ENCODE results near the gene ATG101. TPM values are rescaled to one million over a fixed set of nuclear protein-coding genes. Genes with fewer than 3 reads are reported as not detected.

ATG101 gene
- total and polyA plus RNA-seq, 2 of the 8 experiments (the other 6 are each of a cell fraction or from before 2014, with no cell fraction given), result 49.8 to 55.9 TPM

DNA sequence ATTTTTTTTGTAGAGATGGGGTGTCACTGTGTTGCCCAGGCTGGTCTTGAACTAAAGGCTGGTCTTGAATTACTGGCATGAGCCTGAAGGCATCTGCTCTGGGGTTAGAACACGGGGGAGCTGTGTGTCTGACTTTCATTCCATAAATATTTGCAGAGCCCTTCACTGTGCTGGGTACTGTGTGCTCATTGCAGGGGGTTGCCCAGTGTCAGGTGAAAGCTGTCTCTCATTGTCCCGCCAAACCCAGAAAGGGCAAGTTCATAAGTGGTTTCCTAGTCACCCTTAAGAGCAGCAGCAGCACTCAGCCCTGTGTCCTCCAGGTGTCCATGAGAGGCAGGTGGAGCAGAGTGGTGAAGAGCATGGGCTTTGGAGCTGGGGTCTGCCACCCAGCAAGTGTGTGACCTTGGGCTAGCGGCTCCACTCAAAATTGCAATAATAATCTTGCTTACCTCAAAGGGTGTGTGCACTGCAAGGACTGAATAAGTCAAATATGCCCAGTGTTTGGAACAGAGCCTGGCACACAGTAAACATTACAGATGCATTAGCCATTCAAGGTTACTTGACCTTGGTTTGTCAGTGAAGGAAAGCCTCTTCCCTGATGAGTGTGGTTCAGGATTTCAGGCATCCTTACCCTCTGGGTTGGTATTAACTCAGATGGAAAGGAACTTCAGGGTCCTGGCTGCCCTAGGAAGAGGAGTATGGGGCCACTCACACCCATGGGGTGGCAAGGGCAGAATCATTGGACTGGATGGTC lies 5.4 kb downstream of the ATG101 start (continued):
- TF ChIP-seq BACH1 (IDR thresholded peaks at IDR 0.05; ENCODE audit: low read length), result no peak
- TF ChIP-seq MAFK (IDR thresholded peaks at IDR 0.05; ENCODE audit: low read depth, low read length), result no peak
- TF ChIP-seq SIX5 (IDR thresholded peaks at IDR 0.05; ENCODE audit: low read depth, low read length), result no peak
- TF ChIP-seq SIN3A (conservative IDR thresholded peaks at IDR 0.05 in 1 of 2, IDR thresholded peaks at IDR 0.05 in 1 of 2; ENCODE audit: low read depth in 1 of 2, low read length in 2 of 2), result no peak

All from H1 (cell line).